H9 (cell line): ENCODE data around the gene METTL23. TPM values are rescaled to one million over a fixed set of nuclear protein-coding genes. Genes with fewer than 3 reads are reported as not detected.

ENCODE experiments used
- DNase-seq: peaks from one replicate; pipeline ENCODE4 v3.0.0-alpha.2; 2017
- H2AFZ ChIP-seq: one replicate; pipeline ENCODE4 v1.6.1; 2013; ENCODE audit warnings: mild to moderate bottlenecking, low read length, control low read depth, moderate library complexity
- H2AK5ac ChIP-seq: 2 replicates; pipeline ENCODE4 v1.6.1; 2013; ENCODE audit warnings: low read length, control low read depth, mixed read lengths; ENCODE audit not compliant: insufficient read length
- H2BK120ac ChIP-seq: one replicate; pipeline ENCODE4 v1.6.1; 2013; ENCODE audit warnings: low read depth, mild to moderate bottlenecking, low read length, control low read depth, inconsistent platforms; ENCODE audit not compliant: poor library complexity, severe bottlenecking
- H2BK12ac ChIP-seq: 2 replicates; pipeline ENCODE4 v1.6.1; 2013; ENCODE audit warnings: low read length, control low read depth, mixed read lengths, low read depth; ENCODE audit not compliant: insufficient read length
- H2BK15ac ChIP-seq: 2 replicates; pipeline ENCODE4 v1.6.1; 2013; ENCODE audit warnings: low read depth, low read length, control low read depth
- H2BK20ac ChIP-seq: one replicate; pipeline ENCODE4 v1.6.1; 2013; ENCODE audit warnings: low read depth, mild to moderate bottlenecking, low read length, control low read depth, inconsistent platforms; ENCODE audit not compliant: poor library complexity, severe bottlenecking
- H2BK5ac ChIP-seq: 2 replicates; pipeline ENCODE4 v1.6.1; 2013; ENCODE audit warnings: low read length, control low read depth, mixed read lengths; ENCODE audit not compliant: insufficient read length
- H3K14ac ChIP-seq: 2 replicates; pipeline ENCODE4 v1.6.1; 2013; ENCODE audit warnings: low read length, control low read depth; ENCODE audit not compliant: insufficient read depth
- H3K18ac ChIP-seq: 2 replicates; pipeline ENCODE4 v1.6.1; 2013; ENCODE audit warnings: low read depth, mild to moderate bottlenecking, mixed read lengths, low read length, control low read depth; ENCODE audit not compliant: insufficient read length
- H3K23ac ChIP-seq: 2 replicates; pipeline ENCODE4 v1.6.1; 2013; ENCODE audit warnings: low read length, control low read depth, mixed read lengths, low read depth; ENCODE audit not compliant: insufficient read length
- H3K23me2 ChIP-seq: 2 replicates; pipeline ENCODE4 v1.6.1; 2013; ENCODE audit warnings: low read depth, mild to moderate bottlenecking, mixed read lengths, low read length, control low read depth; ENCODE audit not compliant: insufficient read length, poor library complexity, severe bottlenecking
- H3K27ac ChIP-seq: 2 replicates; pipeline ENCODE4 v1.5.1; 2013; ENCODE audit warnings: low read length, control low read depth, mixed read lengths, low read depth; ENCODE audit not compliant: insufficient read length
- H3K27me3 ChIP-seq: 2 replicates; pipeline ENCODE4 v1.6.1; 2013; ENCODE audit warnings: low read length, control low read depth, inconsistent platforms; ENCODE audit not compliant: insufficient read depth
- H3K4ac ChIP-seq: 2 replicates; pipeline ENCODE4 v1.6.1; 2013; ENCODE audit warnings: low read depth, mild to moderate bottlenecking, control low read depth, inconsistent platforms, low read length, moderate library complexity
- H3K4me1 ChIP-seq: 2 replicates; pipeline ENCODE4 v1.6.1; 2013; ENCODE audit warnings: low read length, control low read depth, inconsistent platforms; ENCODE audit not compliant: insufficient read depth
- H3K4me2 ChIP-seq: 2 replicates; pipeline ENCODE4 v1.6.1; 2013; ENCODE audit warnings: low read length, control low read depth, mixed read lengths; ENCODE audit not compliant: insufficient read length, insufficient read depth
- H3K56ac ChIP-seq: 2 replicates; pipeline ENCODE4 v1.6.1; 2013; ENCODE audit warnings: low read depth, mild to moderate bottlenecking, mixed read lengths, low read length, control low read depth; ENCODE audit not compliant: insufficient read length
- H3K79me1 ChIP-seq: 2 replicates; pipeline ENCODE4 v1.6.1; 2013; ENCODE audit warnings: low read depth, mild to moderate bottlenecking, moderate library complexity, low read length, control low read depth, inconsistent platforms; ENCODE audit not compliant: insufficient read depth, poor library complexity, severe bottlenecking
- H3K79me2 ChIP-seq: 2 replicates; pipeline ENCODE4 v1.6.1; 2013; ENCODE audit warnings: low read length, control low read depth, inconsistent platforms; ENCODE audit not compliant: insufficient read depth
- H3K9ac ChIP-seq: 2 replicates; pipeline ENCODE4 v1.6.1; 2013; ENCODE audit warnings: low read length, control low read depth, mixed read lengths; ENCODE audit not compliant: insufficient read length; ENCODE audit errors: extremely low read depth
- H3K9me3 ChIP-seq: one replicate; pipeline ENCODE4 v1.6.1; 2013; ENCODE audit warnings: low read depth, low read length, inconsistent platforms; ENCODE audit not compliant: control insufficient read depth
- H3T11ph ChIP-seq: one replicate; pipeline ENCODE4 v1.6.1; 2013; ENCODE audit warnings: mild to moderate bottlenecking, low read length, control low read depth, inconsistent platforms
- H4K20me1 ChIP-seq: one replicate; pipeline ENCODE4 v1.6.1; 2013; ENCODE audit not compliant: control insufficient read depth, insufficient read length, insufficient read depth
- H4K5ac ChIP-seq: 2 replicates; pipeline ENCODE4 v1.6.1; 2013; ENCODE audit warnings: low read depth, mild to moderate bottlenecking, mixed read lengths, low read length, control low read depth; ENCODE audit not compliant: insufficient read length
- H4K8ac ChIP-seq: replicated peaks from 2 replicates; pipeline ENCODE4 v1.6.1; 2013; ENCODE audit warnings: low read length, control low read depth, mixed read lengths, low read depth; ENCODE audit not compliant: insufficient read length
- H4K91ac ChIP-seq: 2 replicates; pipeline ENCODE4 v1.6.1; 2013; ENCODE audit warnings: low read depth, mild to moderate bottlenecking, moderate library complexity, mixed read lengths, low read length, control low read depth; ENCODE audit not compliant: insufficient read length
- H3K27ac Mint-ChIP-seq, 3 experiments: 2 replicates in 2 of 3; 3 replicates in 1 of 3; pipeline ENCODE4 v1.8.0; 2020 to 2021; ENCODE audit warnings: mixed read lengths in 3 of 3, mild to moderate bottlenecking in 1 of 3, moderate library complexity in 1 of 3
- H3K27me3 Mint-ChIP-seq: 2 replicates; pipeline ENCODE4 v1.8.0; 2021; ENCODE audit warnings: low read depth, mild to moderate bottlenecking, moderate library complexity, mixed read lengths
- H3K36me3 Mint-ChIP-seq, 3 experiments: 2 replicates in 2 of 3; 3 replicates in 1 of 3; pipeline ENCODE4 v1.8.0; 2020 to 2021; ENCODE audit warnings: low read depth in 3 of 3, mixed read lengths in 3 of 3; ENCODE audit not compliant: insufficient read depth in 1 of 3
- H3K4me1 Mint-ChIP-seq, 2 experiments: 2 replicates each; pipeline ENCODE4 v1.8.0; 2020; ENCODE audit warnings: mixed read lengths in 2 of 2
- H3K4me3 Mint-ChIP-seq, 2 experiments: 2 replicates in 1 of 2; 3 replicates in 1 of 2; pipeline ENCODE4 v1.8.0; 2020 to 2021; ENCODE audit warnings: mild to moderate bottlenecking in 2 of 2, mixed read lengths in 2 of 2, moderate library complexity in 1 of 2
- H3K9me3 Mint-ChIP-seq, 2 experiments: 2 replicates in 1 of 2; 3 replicates in 1 of 2; pipeline ENCODE4 v1.8.0; 2020; ENCODE audit warnings: mild to moderate bottlenecking in 2 of 2, mixed read lengths in 2 of 2, moderate library complexity in 1 of 2
- CTCF ChIP-seq: fragments of 200-600 bp; sonication (generic); conservative IDR thresholded peaks from 3 replicates; pipeline ENCODE4 v1.8.0; 2021; ENCODE audit warnings: antibody characterized with exemption, mild to moderate bottlenecking
- WGBS: extraction: QIAGEN DNeasy Blood & Tissue Kit; methylation state at CpG from one replicate; pipeline ENCODE4 v1.1.7; 2013; ENCODE audit warnings: missing lambda C conversion rate, low lambda C conversion rate, mixed read lengths; ENCODE audit not compliant: insufficient read length; ENCODE audit errors: extremely low coverage; 5-methylcytosine and 5-hydroxymethylcytosine counted together
- total RNA-seq: library from RNA; stranded (reverse); gene quantifications from 2 replicates; pipeline ENCODE4 v1.2.1, GENCODE V29; 2021

The METTL23 gene
- total RNA-seq, 1 experiment from 2014 or later, result 29.9 TPM

- Histone ChIP-seq H4K91ac (no peak overlapping the region), H3K14ac (no peak overlapping the region), H2BK15ac (no peak overlapping the region), H3K4me1 (no peaks in the 10 kb centered on the region), H4K20me1 (no peaks in the 10 kb centered on the region), H3K23ac (no peak overlapping the region), H3K79me1 (no peaks in the 10 kb centered on the region), H3K79me2 (no peaks in the 10 kb centered on the region), H2AFZ (no peak overlapping the region), H3K9me3 (no peaks in the 10 kb centered on the region), H2BK120ac (no peak overlapping the region), H4K5ac (no peak overlapping the region), H2AK5ac (no peak overlapping the region), H4K8ac (no peak overlapping the region), H3K27me3 (no peaks in the 10 kb centered on the region), H2BK12ac (no peak overlapping the region), H3K4me2 (no peak overlapping the region), H3K9ac (no peak overlapping the region), H3K27ac (no peak overlapping the region), H3K18ac (no peak overlapping the region), H2BK5ac (no peak overlapping the region), H3K23me2 (no peaks in the 10 kb centered on the region), H2BK20ac (no peak overlapping the region), H3K4ac (no peak overlapping the region), H3T11ph (no peak overlapping the region), H3K56ac (no peak overlapping the region)
- H3K27ac Mint-ChIP-seq, result no peak overlapping the region
- no peak for TF ChIP-seq CTCF
- H3K9me3 Mint-ChIP-seq, result no peaks in the 10 kb centered on the region; a peak in 1 of 5 replicates
- WGBS, result no CpG with 5 or more reads among the region's 1 CpG
- DNase-seq, result no peak
- peaks cover 0 to 4% (median 0%) of the 10 kb centered on the region in 3 experiments; a peak in 1 of 7 replicates for H3K36me3 Mint-ChIP-seq
- no peaks in the 10 kb centered on the region; the same call in 1 of the 2 replicates for H3K27me3 Mint-ChIP-seq
- H3K4me3 Mint-ChIP-seq, result no peak overlapping the region
- H3K4me1 Mint-ChIP-seq, result peaks cover 11 to 16% of the 10 kb centered on the region in 2 experiments
Measured at GRCh38 chr17:76679239-76679638, 47.4 kb upstream of the METTL23 start.
